ENCODE data around the gene DDN. TPM values are rescaled to one million over a fixed set of nuclear protein-coding genes. Genes with fewer than 3 reads are reported as not detected.
A peak's percentile ranks its signal among the peaks of the same experiment; 100 is the strongest.

The DDN gene
- total and polyA plus RNA-seq, 9 of the 15 experiments (the other 6 are each of a cell fraction or from before 2014, with no cell fraction given), result 0.03 to 3.6 (median 1.6) TPM

- TF ChIP-seq HNRNPLL (IDR thresholded peaks at IDR 0.05; ENCODE audit: low read depth, low read length, poor library complexity, severe bottlenecking) (peak; percentile 60), PCBP1 (IDR thresholded peaks at IDR 0.05; ENCODE audit: low read depth, low read length, poor library complexity, severe bottlenecking) (peak; percentile 51), TFAP4 (CRISPR knock-in tag; IDR thresholded peaks at IDR 0.05; ENCODE audit: borderline replicate concordance) (peak; percentile 52), MAZ (CRISPR knock-in tag; conservative IDR thresholded peaks at IDR 0.05 in 1 of 2, IDR thresholded peaks at IDR 0.05 in 1 of 2) (0 out of 4 replicates have a peak, but pooled peaks of 1 of the 2 experiments have one; percentile 23), SMARCC2 (IDR thresholded peaks at IDR 0.05; ENCODE audit: low read depth) (0 out of 2 replicates have a peak, but pooled peaks have one; percentile 27), ZNF133 (CRISPR knock-in tag; IDR thresholded peaks at IDR 0.05) (no peak), CTCFL (IDR thresholded peaks at IDR 0.05; ENCODE audit: borderline replicate concordance, insufficient read depth, low read depth, low read length, poor library complexity, severe bottlenecking) (peak; percentile 45), TEAD1 (CRISPR knock-in tag; IDR thresholded peaks at IDR 0.05) (no peak), ZBTB7A (IDR thresholded peaks at IDR 0.05; ENCODE audit: borderline replicate concordance, control insufficient read depth, low read depth, low read length) (peak; percentile 50; the same call in 1 of the 2 replicates), NRF1 (conservative IDR thresholded peaks at IDR 0.05 in 1 of 2, IDR thresholded peaks at IDR 0.05 in 1 of 2) (peak; percentile 51), BRF1 (IDR thresholded peaks at IDR 0.05; ENCODE audit: borderline replicate concordance, extremely low read depth, insufficient read length) (no peak), RAD21 (CRISPR knock-in tag; conservative IDR thresholded peaks at IDR 0.05 in 1 of 2, IDR thresholded peaks at IDR 0.05 in 1 of 2) (peak in 1 of 2 experiments; percentile 56; a peak in 2 of 4 replicates), CREM (IDR thresholded peaks at IDR 0.05; ENCODE audit: low read depth) (peak; percentile 33; the same call in 1 of the 2 replicates), RB1 (IDR thresholded peaks at IDR 0.05; ENCODE audit: low read depth) (0 out of 2 replicates have a peak, but pooled peaks have one; percentile 14), KDM4B (IDR thresholded peaks at IDR 0.05; ENCODE audit: borderline replicate concordance in 2 of 2, low read depth in 1 of 2) (no peak), CTCF (IDR thresholded peaks at IDR 0.05 in 2 of 3, conservative IDR thresholded peaks at IDR 0.05 in 1 of 3; ENCODE audit: insufficient read depth in 2 of 3, low read depth in 1 of 3, low read length in 3 of 3) (peak; percentile 78 to 85 (median 78))
Observed at GRCh38 chr12:48973941-48974673, 25.1 kb downstream of the DDN start (continued).

All from K562 (cell line).